Ecto neural progenitor cell (in vitro differentiated cells): ENCODE results near the gene TMEM50B.
"Not testable (repeated sequence)": the region's sequence is repeated elsewhere in the genome, so short reads cannot be mapped to it uniquely, and the experiment has no call there.

Experiments
- DNase-seq: peaks from one replicate; pipeline ENCODE4 v3.0.0-alpha.2; 2018; ENCODE audit warnings: low spot score

The TMEM50B gene

DNA sequence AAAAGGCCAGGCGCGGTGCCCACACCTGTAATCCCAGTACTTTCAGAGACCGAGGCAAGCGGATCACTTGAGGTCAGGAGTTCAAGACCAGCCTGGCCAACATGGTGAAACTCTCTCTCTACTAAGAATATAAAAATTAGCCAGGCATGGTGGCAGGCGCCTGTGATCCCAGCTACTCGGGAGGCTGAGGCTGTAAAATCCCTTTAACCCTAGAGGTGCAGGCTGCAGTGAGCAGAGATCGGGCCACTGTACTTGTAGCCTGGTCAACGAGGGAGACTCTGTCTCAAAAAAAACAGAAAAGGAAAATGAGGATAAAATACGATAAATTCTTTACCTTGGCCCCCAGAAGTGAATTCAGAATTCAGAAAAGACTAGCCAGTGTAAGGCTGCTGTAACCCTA lies 1.6 kb downstream of the TMEM50B start:
- DNase-seq: no peak

DNA sequence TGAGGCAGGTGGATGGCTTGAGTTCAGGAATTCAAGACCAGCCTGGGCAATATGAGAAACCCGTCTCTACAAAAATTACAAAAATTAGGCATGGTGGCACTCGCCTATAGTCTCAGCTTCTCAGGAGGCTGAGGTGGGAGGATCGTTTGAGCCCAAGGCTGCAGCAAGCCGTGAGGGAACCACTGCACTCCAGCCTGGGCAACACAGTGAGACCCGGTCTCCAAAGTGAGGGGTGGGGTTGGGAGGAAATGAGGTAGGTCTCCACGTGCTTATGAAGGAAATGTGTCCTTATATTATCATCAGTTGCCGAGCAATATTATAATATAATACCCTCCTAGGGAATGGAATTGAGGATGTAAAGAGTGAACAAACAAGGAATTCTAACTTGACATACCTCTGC lies 2.7 kb downstream of the TMEM50B start:
- DNase-seq: no peak

- no peak for DNase-seq
These were observed 6.4 kb downstream of the TMEM50B start for GRCh38 chr21:33473344-33473743.

GRCh38 chr21:33470701-33471100 lies 9.1 kb downstream of the TMEM50B start:
- DNase-seq: no peak

- DNase-seq: not testable (repeated sequence)
These were observed 10.6 kb downstream of the TMEM50B start for GRCh38 chr21:33469183-33469582.

DNA sequence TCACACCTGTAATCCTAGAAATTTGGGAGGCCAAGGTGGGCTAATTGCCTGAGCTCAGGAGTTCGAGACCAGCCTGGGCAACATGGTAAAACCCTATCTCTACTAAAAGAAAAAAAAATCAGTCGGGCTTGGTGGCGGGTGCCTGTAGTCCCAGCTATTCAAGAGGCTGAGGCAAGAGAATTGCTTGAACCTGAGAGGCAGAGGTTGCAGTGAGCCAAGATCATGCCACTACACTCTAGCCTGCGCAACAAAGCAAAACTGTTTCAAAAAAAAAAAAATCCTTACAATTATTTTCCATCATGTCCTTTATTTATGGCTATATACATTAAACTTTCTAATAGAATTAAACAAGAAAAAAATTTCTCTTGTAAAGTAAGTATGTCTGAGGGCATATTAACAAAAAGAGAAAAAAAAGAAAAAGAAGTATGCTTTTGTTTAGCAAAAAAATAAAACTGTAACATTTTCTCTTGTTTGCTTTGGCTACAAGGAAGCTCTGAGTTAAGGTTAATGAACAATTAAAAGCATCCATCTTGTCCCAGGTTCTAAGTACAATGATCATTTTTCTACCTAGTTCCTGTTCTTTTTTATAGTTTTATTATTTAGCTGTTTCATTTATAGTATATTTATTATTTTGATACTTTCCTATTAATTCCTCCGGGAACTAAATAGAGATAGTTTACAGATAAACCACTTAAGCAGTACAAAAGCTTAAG lies 18.1 kb downstream of the TMEM50B start:
- no peak for DNase-seq

GRCh38 chr21:33458861-33459260 lies 20.9 kb downstream of the TMEM50B start:
- DNase-seq: no peak

DNA sequence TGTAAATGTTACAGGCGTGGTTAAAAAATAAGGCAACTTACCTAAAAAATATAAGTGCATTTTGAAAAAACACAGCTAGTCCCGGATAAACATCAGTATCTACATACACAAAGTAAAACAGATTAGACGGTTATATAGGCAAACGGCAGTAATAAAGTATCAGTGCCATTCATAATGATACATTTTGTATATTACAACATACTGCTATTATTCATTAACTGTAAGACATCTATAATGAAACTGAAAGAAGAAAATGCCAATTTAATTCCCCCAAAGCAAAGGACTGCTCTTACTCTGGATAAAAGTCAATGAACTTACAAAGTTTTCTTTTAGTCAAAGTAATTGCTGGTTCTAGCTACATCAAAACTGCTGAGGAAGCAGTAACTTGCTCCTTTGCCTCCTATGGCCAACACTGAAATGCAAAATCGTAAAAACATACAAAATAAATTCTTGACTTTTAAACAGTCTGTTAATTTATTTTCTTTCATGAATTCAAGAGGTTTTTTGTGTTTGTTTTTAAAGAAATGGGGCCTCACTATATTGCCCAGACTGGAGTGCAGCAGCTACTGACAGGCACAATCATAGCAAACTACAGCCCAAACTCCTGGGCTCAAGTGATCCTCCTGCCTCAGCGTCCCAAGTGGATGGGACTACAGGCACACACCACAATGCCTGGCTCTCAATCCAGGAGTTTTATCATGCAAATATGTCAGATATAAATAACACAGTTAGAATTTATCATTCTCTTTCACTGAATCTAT lies 23.9 kb downstream of the TMEM50B start:
- no peak for DNase-seq

DNA sequence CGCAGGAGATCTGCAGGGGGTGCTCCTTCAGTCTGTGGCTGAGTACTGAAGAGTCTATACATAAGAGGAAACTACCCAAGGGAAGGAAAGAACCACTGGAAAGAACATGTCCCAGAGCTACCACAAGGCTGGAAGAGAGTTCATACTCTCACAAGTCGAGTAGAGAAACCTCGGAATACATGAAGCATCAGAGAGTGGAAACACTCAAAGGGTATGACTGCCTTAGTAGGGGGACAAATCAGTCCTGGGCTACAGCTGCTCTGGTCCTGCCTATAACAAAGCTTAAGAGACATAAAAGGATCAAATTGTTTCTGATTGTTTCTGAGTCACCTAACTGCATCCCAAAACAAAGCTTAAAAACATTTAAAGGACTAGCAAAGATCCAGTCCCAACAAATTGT lies 27.4 kb downstream of the TMEM50B start:
- no peak for DNase-seq

DNA sequence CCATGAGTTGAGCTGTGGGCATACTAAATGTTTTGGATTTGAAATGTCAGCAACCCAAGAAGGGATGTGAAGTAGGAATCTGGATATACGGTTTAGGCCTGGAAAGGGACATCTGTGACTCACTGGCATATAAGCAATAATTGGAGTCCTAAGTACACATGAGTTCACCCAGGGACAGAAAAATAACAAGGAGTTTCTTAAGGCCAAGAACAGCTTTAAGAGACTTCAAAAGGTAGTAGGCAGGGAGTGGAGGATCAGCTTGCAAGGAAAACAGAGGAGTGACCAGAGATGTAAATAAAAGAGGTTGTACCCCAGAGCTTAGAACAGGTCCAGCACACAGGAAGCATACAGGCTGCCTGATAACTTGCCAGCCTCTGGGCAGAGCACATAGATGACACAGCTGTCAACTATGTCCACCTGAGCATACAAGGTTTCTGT lies 28.1 kb downstream of the TMEM50B start:
- no peak for DNase-seq

GRCh38 chr21:33449616-33450015 lies 30.2 kb downstream of the TMEM50B start:
- DNase-seq: no peak

DNA sequence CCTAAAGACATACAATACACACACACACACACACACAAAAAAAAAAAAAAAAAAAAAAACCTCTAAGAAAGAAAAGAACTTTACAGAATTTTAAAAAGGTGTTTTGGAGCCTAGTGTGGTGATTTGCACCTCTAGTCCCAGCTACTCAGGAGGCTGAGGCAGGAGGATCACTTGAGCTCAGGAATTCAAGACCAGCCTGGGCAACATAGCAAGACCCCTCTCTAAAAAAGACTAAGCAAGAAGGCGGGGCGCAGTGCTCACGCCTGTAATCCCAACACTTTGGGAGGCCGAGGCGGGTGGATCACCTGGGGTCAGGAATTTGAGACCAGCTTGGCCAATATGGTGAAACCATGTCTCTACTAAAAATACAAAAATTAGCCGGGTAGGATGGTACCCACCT lies 33.2 kb downstream of the TMEM50B start:
- DNase-seq: not testable (repeated sequence)

- no peak for DNase-seq
These were observed 35.3 kb downstream of the TMEM50B start for GRCh38 chr21:33444499-33444898.

- no peak for DNase-seq
These were observed 36.6 kb downstream of the TMEM50B start for GRCh38 chr21:33443194-33443593.

GRCh38 chr21:33441489-33442477 lies 38.0 kb downstream of the TMEM50B start:
- DNase-seq: no peak

DNA sequence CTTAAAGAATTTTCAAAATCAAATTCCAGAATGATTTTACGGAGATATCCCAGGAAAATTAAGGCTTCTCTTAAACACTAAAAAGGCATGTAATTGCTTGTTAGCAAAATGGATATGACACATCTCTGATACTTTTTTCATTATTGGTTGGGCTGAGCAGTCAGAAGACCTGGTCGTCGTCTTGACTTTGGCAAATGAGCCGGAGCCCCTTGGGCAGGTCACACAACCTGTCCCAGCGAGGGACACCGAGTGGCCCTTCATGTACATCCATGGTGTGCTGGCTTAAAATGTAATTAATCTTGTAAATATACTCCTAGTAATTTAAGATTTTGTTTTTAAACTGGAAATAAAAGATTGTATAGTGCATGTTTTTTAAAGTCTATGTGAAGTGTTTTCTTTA lies 42.6 kb downstream of the TMEM50B start:
- no peak for DNase-seq

DNA sequence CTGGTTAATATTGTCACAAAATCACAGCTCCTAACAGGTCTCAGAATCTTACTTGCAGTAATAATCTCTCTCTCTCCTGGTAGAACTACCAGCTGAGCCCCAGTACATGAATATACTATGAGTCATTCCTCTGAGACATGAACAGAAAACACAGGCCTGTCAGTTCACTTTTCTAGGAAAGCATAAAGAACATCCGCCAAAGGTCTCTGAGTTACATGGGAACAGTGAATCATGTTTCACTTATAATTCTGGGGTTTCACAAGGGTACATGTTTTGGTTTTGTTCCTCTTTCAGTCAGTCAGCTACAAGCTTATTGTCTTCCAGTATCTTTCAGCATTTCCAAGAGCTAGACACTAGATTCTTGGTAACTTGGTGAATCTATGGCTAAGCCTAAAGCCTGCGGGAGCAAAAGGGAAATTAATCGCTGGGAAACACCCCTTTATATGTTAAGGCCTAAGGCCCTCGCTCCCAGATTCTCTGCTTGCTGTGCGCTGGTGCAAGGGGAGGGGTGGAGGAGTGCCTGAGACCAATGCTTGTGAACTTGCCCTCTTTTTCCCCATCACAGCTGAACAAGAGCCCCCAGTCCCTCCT lies 44.9 kb downstream of the TMEM50B start:
- no peak for DNase-seq

DNA sequence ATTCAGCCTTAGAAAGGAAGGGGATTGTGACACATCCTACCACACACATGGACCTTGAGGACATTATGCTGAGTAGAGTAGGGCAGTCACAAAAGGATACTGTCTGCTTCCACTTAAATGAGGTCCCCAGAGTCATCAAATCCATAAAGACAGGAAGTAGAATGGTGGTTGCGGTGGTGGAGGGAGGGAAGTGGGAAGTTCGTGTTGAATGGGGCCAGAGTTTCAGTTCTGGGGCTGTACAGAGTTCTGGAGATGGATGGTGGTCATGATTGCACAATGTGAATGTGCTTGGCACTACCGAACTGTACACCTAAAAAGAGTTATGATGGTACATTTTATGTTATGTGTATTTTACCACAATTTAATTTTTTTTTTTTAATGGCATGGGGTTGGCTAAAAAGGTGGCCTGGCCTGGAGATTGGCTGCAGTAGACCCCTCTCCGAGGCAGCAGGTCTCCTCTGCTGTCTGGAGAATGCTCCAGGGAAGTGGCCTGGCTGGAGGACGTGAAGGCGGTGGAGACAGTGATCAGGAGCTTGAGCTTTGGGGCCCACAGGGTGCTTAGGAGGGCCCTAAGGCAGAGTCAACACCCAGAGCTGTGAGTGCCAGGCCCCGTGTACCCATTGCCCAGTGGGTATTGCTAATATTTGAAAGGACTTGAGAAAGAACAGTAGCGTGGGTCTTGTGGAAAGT lies 46.2 kb downstream of the TMEM50B start:
- no peak for DNase-seq

DNA sequence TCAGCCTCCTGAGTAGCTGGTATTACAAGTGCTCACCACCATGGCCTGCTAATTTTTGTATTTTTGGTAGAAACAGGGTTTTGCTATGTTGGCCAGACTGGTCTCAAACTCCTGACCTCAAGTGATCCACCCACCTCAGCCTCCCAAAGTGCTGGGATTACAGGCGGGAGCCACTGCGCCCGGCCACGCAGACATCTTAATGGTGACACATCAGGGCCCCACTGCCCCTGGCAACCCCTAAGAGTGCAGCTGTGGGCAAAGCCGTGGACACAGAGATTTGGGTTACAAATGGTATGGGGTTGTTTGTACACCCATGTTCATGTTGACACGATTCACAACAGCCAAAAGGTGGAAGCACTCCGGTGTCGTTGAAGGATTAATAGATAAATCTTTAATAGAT lies 46.8 kb downstream of the TMEM50B start:
- no peak for DNase-seq

DNA sequence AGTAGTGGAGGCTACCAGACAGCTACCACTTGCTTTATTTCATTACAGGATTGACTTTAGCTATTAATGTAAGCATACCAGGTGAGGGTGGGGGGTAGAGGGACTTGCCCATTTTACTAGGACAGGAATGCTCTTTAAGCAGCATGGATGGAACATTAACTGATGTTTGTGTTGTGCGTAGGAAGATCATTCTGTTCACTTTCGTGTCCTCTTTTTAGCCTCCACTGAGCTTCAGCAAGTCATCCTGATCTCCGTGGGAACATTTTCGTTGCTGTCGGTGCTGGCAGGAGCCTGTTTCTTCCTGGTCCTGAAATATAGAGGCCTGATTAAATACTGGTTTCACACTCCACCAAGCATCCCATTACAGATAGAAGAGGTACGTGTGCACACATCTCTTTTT lies 47.3 kb downstream of the TMEM50B start:
- DNase-seq: no peak

- no peak for DNase-seq
These were observed 48.9 kb downstream of the TMEM50B start for GRCh38 chr21:33430858-33431257.
